ENCODE measurements around the gene NTSR1.

Gene NTSR1

GRCh38 chr20:62766716-62767115 is 58.1 kb downstream of the NTSR1 start:
- DNase-seq (ENCODE audit: low read depth in 1 of 2, low spot score in 1 of 2): peak; percentile 73 to 92
- in situ Hi-C loops (cut with HindIII; ENCODE audit: low pct_unique_long_range_greater_than_20kb, low sequenced_read_pairs): no loop called here
- TF ChIP-seq JUND (IDR thresholded peaks at IDR 0.05; ENCODE audit: low read depth): no peak

- DNase-seq (ENCODE audit: low read depth in 1 of 2, low spot score in 1 of 2): no peak
- in situ Hi-C loops (cut with HindIII; ENCODE audit: low pct_unique_long_range_greater_than_20kb, low sequenced_read_pairs): no loop called here
These were observed 59.6 kb downstream of the NTSR1 start for GRCh38 chr20:62768234-62768546.

GRCh38 chr20:62768551-62769287 is 60.1 kb downstream of the NTSR1 start:
- TF ChIP-seq JUND (IDR thresholded peaks at IDR 0.05; ENCODE audit: low read depth): no peak
- in situ Hi-C loops (cut with HindIII; ENCODE audit: low pct_unique_long_range_greater_than_20kb, low sequenced_read_pairs): no loop called here
- DNase-seq (ENCODE audit: low read depth in 1 of 2, low spot score in 1 of 2): peak; percentile 80 to 86

More at GRCh38 chr20:62768234-62768546, 59.6 kb downstream of the NTSR1 start:
- TF ChIP-seq JUND (IDR thresholded peaks at IDR 0.05; ENCODE audit: low read depth): no peak

GRCh38 chr20:62769346-62770071 is 60.9 kb downstream of the NTSR1 start:
- in situ Hi-C loops (cut with HindIII; ENCODE audit: low pct_unique_long_range_greater_than_20kb, low sequenced_read_pairs): no loop called here
- no peak for TF ChIP-seq JUND (IDR thresholded peaks at IDR 0.05; ENCODE audit: low read depth)
- DNase-seq (ENCODE audit: low read depth in 1 of 2, low spot score in 1 of 2): no peak

GRCh38 chr20:62770111-62770910 is 61.7 kb downstream of the NTSR1 start:
- no peak for DNase-seq (ENCODE audit: low read depth in 1 of 2, low spot score in 1 of 2)
- in situ Hi-C loops (cut with HindIII; ENCODE audit: low pct_unique_long_range_greater_than_20kb, low sequenced_read_pairs): no loop called here
- TF ChIP-seq JUND (IDR thresholded peaks at IDR 0.05; ENCODE audit: low read depth): no peak

- DNase-seq (ENCODE audit: low read depth in 1 of 2, low spot score in 1 of 2): no peak
- in situ Hi-C loops (cut with HindIII; ENCODE audit: low pct_unique_long_range_greater_than_20kb, low sequenced_read_pairs): no loop called here
- no peak for TF ChIP-seq JUND (IDR thresholded peaks at IDR 0.05; ENCODE audit: low read depth)
These were observed 62.3 kb downstream of the NTSR1 start for GRCh38 chr20:62770916-62771315.

GRCh38 chr20:62771396-62772102 is 62.9 kb downstream of the NTSR1 start:
- TF ChIP-seq JUND (IDR thresholded peaks at IDR 0.05; ENCODE audit: low read depth): no peak
- in situ Hi-C loops (cut with HindIII; ENCODE audit: low pct_unique_long_range_greater_than_20kb, low sequenced_read_pairs): no loop called here
- no peak for DNase-seq (ENCODE audit: low read depth in 1 of 2, low spot score in 1 of 2)

GRCh38 chr20:62772103-62772611 is 63.5 kb downstream of the NTSR1 start:
- in situ Hi-C loops (cut with HindIII; ENCODE audit: low pct_unique_long_range_greater_than_20kb, low sequenced_read_pairs): no loop called here
- TF ChIP-seq JUND (IDR thresholded peaks at IDR 0.05; ENCODE audit: low read depth): no peak
- DNase-seq (ENCODE audit: low read depth in 1 of 2, low spot score in 1 of 2): no peak

- in situ Hi-C loops (cut with HindIII; ENCODE audit: low pct_unique_long_range_greater_than_20kb, low sequenced_read_pairs): no loop called here
These were observed 64.0 kb downstream of the NTSR1 start for GRCh38 chr20:62772619-62772989.

GRCh38 chr20:62772990-62773844 is 64.6 kb downstream of the NTSR1 start:
- no peak for TF ChIP-seq JUND (IDR thresholded peaks at IDR 0.05; ENCODE audit: low read depth)

More at GRCh38 chr20:62772619-62772989, 64.0 kb downstream of the NTSR1 start:
- DNase-seq (ENCODE audit: low read depth in 1 of 2, low spot score in 1 of 2): no peak
- no peak for TF ChIP-seq JUND (IDR thresholded peaks at IDR 0.05; ENCODE audit: low read depth)

More at GRCh38 chr20:62772990-62773844, 64.6 kb downstream of the NTSR1 start:
- peak in 1 of 2 experiments; percentile 66 for DNase-seq (ENCODE audit: low read depth in 1 of 2, low spot score in 1 of 2)
- in situ Hi-C loops (cut with HindIII; ENCODE audit: low pct_unique_long_range_greater_than_20kb, low sequenced_read_pairs): no loop called here

All from T47D (cell line).